Activated CD8-positive, alpha-beta T cell treated with anti-CD3 and anti-CD28 coated beads, Interleukin-2, amount 10 ng/mL, durations not matched to agents 7 days and 5 days (primary cell): ENCODE measurements around the gene BAG1. TPM values are rescaled to one million over a fixed set of nuclear protein-coding genes. Genes with fewer than 3 reads are reported as not detected.

Source experiments
- ATAC-seq: fragments of 150-1000 bp; cut with Tn5 transposase; one replicate; pipeline ENCODE4 v1.10.0; 2021; ENCODE audit warnings: moderate library complexity
- CTCF ChIA-PET: fragments of 350-600 bp; sonication (Branson Sonifier 250); formaldehyde crosslinking; loops from one replicate; lab custom pipeline; 2021; ENCODE audit warnings: antibody characterized with exemption; lab: Charles Lee
- POLR2A ChIA-PET: fragments of 350-600 bp; sonication (Branson Sonifier 250); formaldehyde crosslinking; loops from one replicate; lab custom pipeline; 2021; ENCODE audit warnings: antibody characterized with exemption; lab: Charles Lee
- DNase-seq: peaks from one replicate; pipeline ENCODE4 v3.0.0-alpha.2; 2020
- H3K27ac Mint-ChIP-seq: one replicate; pipeline ENCODE4 v1.8.0; 2021; ENCODE audit warnings: mild to moderate bottlenecking, mixed read lengths
- H3K27me3 Mint-ChIP-seq: one replicate; pipeline ENCODE4 v1.8.0; 2021; ENCODE audit warnings: low read depth, mixed read lengths
- H3K36me3 Mint-ChIP-seq: one replicate; pipeline ENCODE4 v1.8.0; 2021; ENCODE audit warnings: low read depth, mixed read lengths
- H3K4me1 Mint-ChIP-seq: one replicate; pipeline ENCODE4 v1.8.0; 2021; ENCODE audit warnings: low read depth, mixed read lengths
- H3K4me3 Mint-ChIP-seq: one replicate; pipeline ENCODE4 v1.8.0; 2021; ENCODE audit warnings: mild to moderate bottlenecking, mixed read lengths
- H3K9me3 Mint-ChIP-seq: one replicate; pipeline ENCODE4 v1.8.0; 2022; ENCODE audit warnings: mixed read lengths; ENCODE audit not compliant: insufficient read depth
- total RNA-seq, 2 experiments: library from RNA; stranded (reverse); gene quantifications; one replicate each; pipeline ENCODE4 v1.2.3, GENCODE V29; 2021

The BAG1 gene
- total RNA-seq, 2 experiments from 2014 or later = 95.5 to 96.3 TPM

DNA sequence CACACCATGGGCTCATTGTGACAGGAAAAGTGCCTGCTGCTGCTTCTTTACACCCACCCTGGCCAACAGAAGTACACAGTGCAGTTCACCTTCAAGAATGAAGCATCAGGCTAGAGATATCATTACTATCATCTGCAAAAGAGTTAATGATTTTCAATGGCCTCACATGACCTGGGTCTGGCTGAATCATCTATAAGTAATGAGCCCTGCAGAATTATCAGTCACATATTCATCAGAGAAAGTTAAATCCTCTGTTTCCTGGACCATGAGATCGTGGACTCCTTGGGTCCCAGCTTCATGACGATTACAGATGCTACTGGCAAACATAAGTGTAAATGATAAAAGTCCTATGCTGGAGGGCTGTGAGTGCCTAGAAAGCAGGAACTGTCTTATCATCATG, 8.3 kb downstream of the BAG1 start:
- DNase-seq (no peak), ATAC-seq (no peak)
- Mint-ChIP-seq H3K9me3 (no peaks in the 10 kb centered on the region), H3K27me3 (no peaks in the 10 kb centered on the region), H3K4me3 (no peak overlapping the region), H3K4me1 (peaks cover 17% of the 10 kb centered on the region), H3K27ac (no peak overlapping the region), H3K36me3 (peaks cover 73% of the 10 kb centered on the region)
- ChIA-PET POLR2A (no interaction called here), CTCF (no interaction called here)

DNA sequence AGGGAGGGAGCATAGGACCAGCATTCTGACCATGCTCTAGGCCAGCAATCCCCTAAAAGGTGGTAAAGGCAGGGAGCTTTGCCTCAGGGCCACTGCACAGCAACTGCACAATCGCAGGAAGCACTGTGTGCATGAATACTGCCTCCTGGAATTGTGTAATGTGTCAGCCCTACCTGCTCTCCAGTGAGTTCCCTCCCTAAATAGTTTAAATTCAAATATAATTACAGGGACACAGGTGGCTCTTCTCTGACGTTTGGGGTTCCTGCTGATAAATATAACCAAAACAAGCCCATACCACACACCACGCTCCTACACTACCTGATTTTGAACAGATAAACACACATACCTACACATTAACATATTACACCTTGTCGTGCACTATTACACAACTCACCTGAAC, 9.0 kb downstream of the BAG1 start:
- Mint-ChIP-seq H3K27ac (no peak overlapping the region), H3K27me3 (no peaks in the 10 kb centered on the region), H3K4me1 (peaks cover 13% of the 10 kb centered on the region), H3K9me3 (no peaks in the 10 kb centered on the region), H3K36me3 (peaks cover 66% of the 10 kb centered on the region), H3K4me3 (no peak overlapping the region)
- no peak for DNase-seq
- ChIA-PET CTCF (no interaction called here), POLR2A (interaction anchor here (0.9 kb wide), 1 partner anchor 14 kb away, joined by 3 read pairs; no protein-coding TSS in a partner anchor)
- no peak for ATAC-seq

DNA sequence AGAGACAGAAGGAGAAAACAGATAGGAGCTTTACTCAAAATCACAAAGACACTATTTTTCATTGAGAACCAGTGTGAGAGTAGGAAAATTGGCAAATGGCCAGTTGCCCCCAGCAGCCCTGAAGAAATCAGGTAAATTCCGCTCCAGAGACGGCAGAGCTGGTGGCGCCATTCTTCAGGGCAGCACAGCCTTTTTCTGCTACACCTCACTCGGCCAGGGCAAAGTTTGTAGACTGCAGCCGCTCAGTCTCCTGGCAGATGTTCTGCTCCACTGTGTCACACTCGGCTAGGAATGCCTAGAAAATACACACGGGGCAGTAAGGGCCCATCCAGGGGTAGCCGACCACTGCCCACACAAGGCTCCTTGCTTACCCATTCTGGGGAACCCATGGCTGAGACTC, 9.5 kb downstream of the BAG1 start:
- no peak for ATAC-seq
- ChIA-PET CTCF (interaction anchor here (1.4 kb wide), 1 partner anchor 9 kb away, joined by 3 read pairs; no protein-coding TSS in a partner anchor), POLR2A (interaction anchor here (0.9 kb wide), 1 partner anchor 14 kb away, joined by 3 read pairs; no protein-coding TSS in a partner anchor)
- Mint-ChIP-seq H3K27me3 (no peaks in the 10 kb centered on the region), H3K36me3 (peaks cover 61% of the 10 kb centered on the region), H3K4me3 (no peak overlapping the region), H3K9me3 (no peaks in the 10 kb centered on the region), H3K4me1 (peaks cover 10% of the 10 kb centered on the region), H3K27ac (no peak overlapping the region)
- DNase-seq = no peak

DNA sequence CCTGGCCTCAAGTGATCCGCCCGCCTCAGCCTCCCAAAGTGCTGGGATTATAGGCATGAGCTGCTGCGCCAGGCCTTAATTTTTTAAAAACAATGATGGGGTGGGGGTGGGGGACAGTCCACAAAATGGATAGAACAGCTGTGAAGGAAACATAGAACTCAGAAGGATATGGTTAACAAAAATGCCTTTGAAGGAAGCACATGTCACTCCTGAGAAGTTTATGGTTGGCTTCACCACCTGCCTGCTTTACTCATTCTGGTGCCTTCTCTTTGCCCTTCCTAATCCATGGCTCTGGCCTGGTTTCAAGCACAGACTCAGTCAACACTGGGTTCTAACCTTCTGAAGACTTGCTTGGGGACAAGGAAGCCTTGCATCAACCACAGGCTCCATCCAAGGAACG, 10.3 kb downstream of the BAG1 start:
- Mint-ChIP-seq H3K36me3 (peaks cover 53% of the 10 kb centered on the region), H3K9me3 (no peaks in the 10 kb centered on the region), H3K27me3 (no peaks in the 10 kb centered on the region), H3K4me1 (peaks cover 14% of the 10 kb centered on the region), H3K4me3 (no peak overlapping the region), H3K27ac (no peak overlapping the region)
- DNase-seq = no peak
- ATAC-seq = no peak
- CTCF ChIA-PET = interaction anchor here (1.4 kb wide), 1 partner anchor 10 kb away, joined by 3 read pairs; no protein-coding TSS in a partner anchor
- POLR2A ChIA-PET = interaction anchor here (0.9 kb wide), 1 partner anchor 13 kb away, joined by 3 read pairs; no protein-coding TSS in a partner anchor

DNA sequence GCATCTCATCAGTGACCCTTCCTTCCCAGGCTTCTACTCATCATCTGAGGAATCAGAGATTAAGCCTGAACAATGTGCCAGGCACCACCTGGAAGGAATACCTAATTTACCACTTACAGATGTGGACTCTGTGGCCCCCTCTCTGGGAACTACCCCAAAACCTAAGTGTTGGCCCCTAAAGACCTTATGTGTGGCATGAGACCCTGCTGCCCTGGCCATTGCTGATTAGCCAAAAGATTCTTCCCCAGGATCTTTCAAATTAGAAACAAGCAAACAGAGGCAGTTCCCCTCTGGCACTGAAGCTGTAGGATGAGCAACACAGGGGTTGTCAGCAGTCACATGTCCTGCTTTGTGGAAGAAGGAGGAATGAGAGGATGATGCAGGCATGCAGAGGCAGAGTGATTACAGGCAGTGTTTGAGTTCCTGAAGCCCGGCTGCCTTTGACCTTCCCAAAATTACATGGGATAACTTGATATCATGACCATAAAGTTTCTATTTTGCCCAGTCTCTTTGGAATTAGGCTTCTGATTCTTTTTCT, 14.0 kb downstream of the BAG1 start:
- Mint-ChIP-seq H3K27me3 (no peaks in the 10 kb centered on the region), H3K4me3 (no peak overlapping the region), H3K27ac (no peak overlapping the region), H3K9me3 (no peaks in the 10 kb centered on the region), H3K4me1 (peaks cover 10% of the 10 kb centered on the region), H3K36me3 (peaks cover 34% of the 10 kb centered on the region)
- DNase-seq = no peak
- POLR2A ChIA-PET = no interaction called here
- ATAC-seq = no peak
- CTCF ChIA-PET = no interaction called here

DNA sequence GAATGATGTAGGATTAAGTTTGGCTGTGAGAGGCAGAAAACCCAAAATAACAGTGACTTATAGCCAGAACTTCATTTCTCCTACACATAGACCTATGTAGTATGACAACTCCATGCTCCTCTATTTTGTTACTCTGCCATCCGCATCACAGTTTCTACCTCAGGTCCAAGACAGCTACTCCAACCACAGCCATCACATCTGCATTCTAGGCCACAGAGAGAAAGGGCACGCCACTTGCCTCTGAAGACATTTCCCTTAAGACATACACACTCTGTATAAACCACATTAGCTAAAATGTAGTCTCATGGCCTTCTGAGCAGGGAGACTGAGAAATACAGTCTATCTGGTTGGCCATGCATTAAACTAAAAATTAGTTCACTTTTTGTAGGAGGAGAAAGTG, 14.5 kb downstream of the BAG1 start:
- Mint-ChIP-seq H3K4me3 (no peak overlapping the region), H3K36me3 (peaks cover 31% of the 10 kb centered on the region), H3K4me1 (peaks cover 10% of the 10 kb centered on the region), H3K27ac (peak overlapping the region; percentile 14), H3K9me3 (no peaks in the 10 kb centered on the region), H3K27me3 (no peaks in the 10 kb centered on the region)
- CTCF ChIA-PET = no interaction called here
- POLR2A ChIA-PET = interaction anchor here (1.1 kb wide), 1 partner anchor 10 kb away, joined by 3 read pairs; no protein-coding TSS in a partner anchor
- ATAC-seq = no peak
- DNase-seq = no peak

DNA sequence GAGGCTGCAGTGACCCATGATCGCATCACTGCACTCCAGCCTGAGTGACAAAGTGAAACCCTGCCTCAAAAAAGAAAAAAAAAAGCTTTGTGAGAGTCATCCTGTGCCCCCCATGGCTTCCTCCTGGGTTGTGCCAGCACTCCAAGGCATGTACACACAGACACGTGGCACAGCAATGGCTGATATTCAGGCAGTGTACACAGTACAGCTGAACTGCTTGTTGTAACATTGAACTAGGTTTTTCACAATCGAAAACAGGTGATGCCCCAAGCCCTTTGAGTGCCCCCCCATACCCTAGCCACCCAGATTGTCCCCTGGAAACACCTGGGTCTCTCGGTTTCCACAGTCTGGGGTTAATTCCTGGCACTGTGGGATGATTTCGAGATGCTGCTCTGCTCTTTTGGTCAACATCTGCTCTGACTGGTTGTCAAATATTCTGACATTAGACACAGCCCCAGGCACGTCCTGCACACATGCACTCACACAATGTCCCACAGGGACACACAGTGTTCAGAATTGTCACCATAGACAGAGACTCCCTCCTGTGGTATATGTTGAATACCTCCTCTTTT, 15.3 kb downstream of the BAG1 start:
- POLR2A ChIA-PET = interaction anchor here (1.1 kb wide), 1 partner anchor 11 kb away, joined by 3 read pairs; no protein-coding TSS in a partner anchor

DNA sequence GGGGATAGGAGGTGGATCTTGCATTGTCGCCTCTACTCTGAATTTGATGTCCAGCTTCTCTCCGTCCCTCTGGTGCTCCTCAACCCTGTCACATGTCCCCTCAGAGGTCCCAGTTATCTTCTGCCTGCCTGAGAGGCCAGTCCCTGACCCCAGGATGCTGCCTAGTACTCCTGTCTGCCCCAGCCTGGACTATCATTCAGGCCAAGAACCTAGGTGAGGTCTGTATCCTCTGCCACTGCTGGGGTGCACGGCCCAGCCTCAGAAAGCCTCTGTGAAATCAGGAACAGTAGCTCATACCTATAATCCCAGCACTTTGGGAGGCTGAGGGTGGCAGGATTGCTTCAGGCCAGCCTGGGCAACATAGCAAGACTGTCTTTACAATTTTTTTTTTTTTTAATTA, 15.9 kb downstream of the BAG1 start:
- H3K9me3 Mint-ChIP-seq = no peaks in the 10 kb centered on the region
- no peaks in the 10 kb centered on the region for H3K27me3 Mint-ChIP-seq
- DNase-seq = no peak
- ChIA-PET CTCF (no interaction called here), POLR2A (no interaction called here)
- peak overlapping the region; percentile 64 for H3K27ac Mint-ChIP-seq
- H3K36me3 Mint-ChIP-seq = peaks cover 23% of the 10 kb centered on the region
- ATAC-seq = no peak
- no peak overlapping the region for H3K4me3 Mint-ChIP-seq
- H3K4me1 Mint-ChIP-seq = peaks cover 10% of the 10 kb centered on the region

More for the DNA sequence above, 15.3 kb downstream of the BAG1 start:
- H3K27ac Mint-ChIP-seq = peak overlapping the region; percentile 32
- no peaks in the 10 kb centered on the region for H3K9me3 Mint-ChIP-seq
- CTCF ChIA-PET = no interaction called here
- H3K4me3 Mint-ChIP-seq = no peak overlapping the region
- DNase-seq = no peak
- ATAC-seq = peak; percentile 20
- no peaks in the 10 kb centered on the region for H3K27me3 Mint-ChIP-seq
- H3K36me3 Mint-ChIP-seq = peaks cover 23% of the 10 kb centered on the region
- peaks cover 10% of the 10 kb centered on the region for H3K4me1 Mint-ChIP-seq

DNA sequence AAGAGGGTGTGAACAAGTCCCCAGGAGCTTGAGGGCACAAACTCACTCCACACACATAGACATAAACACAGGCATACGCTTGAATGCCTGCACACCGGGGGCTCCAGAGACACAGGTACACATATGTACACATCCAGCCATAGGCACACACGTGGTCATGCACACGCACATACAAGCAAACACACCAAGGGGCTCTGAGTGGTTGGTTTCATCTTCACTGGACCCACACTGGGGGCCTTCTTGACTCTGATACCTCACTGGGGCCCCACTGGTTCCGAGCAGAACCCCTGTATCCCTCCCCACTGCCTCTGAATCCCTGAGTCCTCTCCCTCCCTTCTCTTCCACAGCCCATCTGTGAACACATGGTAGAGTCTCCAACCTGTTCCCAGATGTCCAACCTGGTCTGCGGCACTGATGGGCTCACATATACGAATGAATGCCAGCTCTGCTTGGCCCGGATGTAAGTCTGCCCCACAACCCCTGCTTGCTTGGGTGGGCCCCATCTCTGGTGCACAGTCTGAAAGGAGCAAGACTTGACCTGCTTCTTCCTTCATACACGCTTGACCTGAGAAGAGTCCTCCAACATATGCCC, 18.1 kb downstream of the BAG1 start:
- Mint-ChIP-seq H3K27me3 (no peaks in the 10 kb centered on the region), H3K27ac (no peak overlapping the region), H3K36me3 (peaks cover 11% of the 10 kb centered on the region), H3K9me3 (no peaks in the 10 kb centered on the region), H3K4me1 (peaks cover 10% of the 10 kb centered on the region), H3K4me3 (no peak overlapping the region)
- no peak for ATAC-seq
- ChIA-PET CTCF (no interaction called here), POLR2A (interaction anchor here (1.5 kb wide), 1 partner anchor 18 kb away, joined by 7 read pairs; the partner anchor contains the start of genes BAG1 and CHMP5)
- DNase-seq = no peak

DNA sequence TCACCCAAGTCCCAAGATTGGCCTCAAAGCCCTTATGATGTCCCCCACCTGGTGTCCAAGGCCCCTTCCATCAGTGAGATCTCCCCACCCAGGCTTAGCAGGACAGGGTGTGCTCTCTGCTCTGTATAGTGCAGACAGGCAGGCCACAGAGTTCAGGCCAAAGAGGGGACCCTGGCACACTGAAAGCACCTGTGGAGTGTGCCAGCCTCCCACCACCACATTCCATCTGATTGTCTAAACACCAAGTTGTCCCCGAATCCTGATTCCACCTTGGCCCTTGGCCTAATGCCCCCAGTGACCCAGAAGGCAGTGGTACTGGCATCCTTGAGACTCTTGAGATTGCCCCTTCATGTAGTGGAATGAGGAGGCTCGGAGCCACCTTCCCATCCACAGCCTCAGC, 19.2 kb downstream of the BAG1 start:
- H3K4me1 Mint-ChIP-seq = peaks cover 9% of the 10 kb centered on the region
- peaks cover 10% of the 10 kb centered on the region for H3K36me3 Mint-ChIP-seq
- POLR2A ChIA-PET = no interaction called here
- DNase-seq (no peak), ATAC-seq (no peak)
- H3K4me3 Mint-ChIP-seq = no peak overlapping the region
- H3K27me3 Mint-ChIP-seq = no peaks in the 10 kb centered on the region
- H3K9me3 Mint-ChIP-seq = no peaks in the 10 kb centered on the region
- H3K27ac Mint-ChIP-seq = peak overlapping the region; percentile 27
- CTCF ChIA-PET = interaction anchor here (1.6 kb wide), 1 partner anchor 13 kb away, joined by 5 read pairs; no protein-coding TSS in a partner anchor

DNA sequence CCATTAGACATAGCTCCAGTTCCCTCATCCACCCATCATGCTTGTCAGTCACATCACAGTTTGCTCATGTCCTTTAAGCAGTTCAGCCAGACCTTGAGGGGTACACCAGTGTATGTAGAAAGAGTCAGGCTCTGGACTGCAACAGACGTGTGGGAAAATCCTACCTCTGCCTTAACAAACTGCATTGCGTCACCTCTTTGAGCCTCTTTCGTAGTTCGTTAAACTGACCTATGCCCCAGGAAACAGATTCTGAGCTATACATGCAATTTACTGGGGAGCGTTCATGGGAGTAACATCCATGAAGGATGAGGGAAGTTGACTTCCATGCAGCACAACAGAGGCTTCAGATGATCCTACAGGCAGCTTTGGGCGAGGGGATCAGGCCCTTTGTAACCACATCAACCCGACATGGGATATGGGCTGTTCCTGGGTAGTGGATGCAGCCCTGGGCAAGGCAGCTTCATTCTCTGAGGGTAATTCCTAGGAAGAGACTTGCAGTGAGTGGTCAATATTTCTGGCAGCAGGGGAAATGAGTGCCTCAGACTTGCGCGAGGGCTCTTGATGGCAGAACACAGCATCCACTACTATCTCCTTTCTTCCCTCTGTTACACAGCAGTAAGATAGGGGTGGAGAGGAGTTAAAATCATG, 20.2 kb downstream of the BAG1 start:
- no peak overlapping the region for H3K4me3 Mint-ChIP-seq
- POLR2A ChIA-PET = interaction anchor here (0.7 to 1.1 kb wide), 3 partner anchors 8 to 46 kb away, joined by 3 to 4 read pairs (median 3); partner anchors contain the start of gene NFX1
- H3K36me3 Mint-ChIP-seq = peaks cover 10% of the 10 kb centered on the region
- H3K27ac Mint-ChIP-seq = no peak overlapping the region
- CTCF ChIA-PET = interaction anchor here (1.1 to 1.6 kb wide), 2 partner anchors 12 to 18 kb away, joined by 5 read pairs; no protein-coding TSS in a partner anchor
- no peaks in the 10 kb centered on the region for H3K9me3 Mint-ChIP-seq
- DNase-seq = no peak
- peaks cover 7% of the 10 kb centered on the region for H3K4me1 Mint-ChIP-seq
- no peak for ATAC-seq
- H3K27me3 Mint-ChIP-seq = no peaks in the 10 kb centered on the region
